NCI-H510A treated with DMSO at 0.1 percent for 48 hours (cell line): ENCODE data around the gene UGP2.
A peak's percentile ranks its signal among the peaks of the same experiment; 100 is the strongest.
"Not testable (repeated sequence)": the region's sequence is repeated elsewhere in the genome, so short reads cannot be mapped to it uniquely, and the experiment has no call there.

Source experiments
- DNase-seq: peaks from one replicate; lab custom pipeline; 2025; lab: John Stamatoyannopoulos, UW

UGP2 gene

DNA sequence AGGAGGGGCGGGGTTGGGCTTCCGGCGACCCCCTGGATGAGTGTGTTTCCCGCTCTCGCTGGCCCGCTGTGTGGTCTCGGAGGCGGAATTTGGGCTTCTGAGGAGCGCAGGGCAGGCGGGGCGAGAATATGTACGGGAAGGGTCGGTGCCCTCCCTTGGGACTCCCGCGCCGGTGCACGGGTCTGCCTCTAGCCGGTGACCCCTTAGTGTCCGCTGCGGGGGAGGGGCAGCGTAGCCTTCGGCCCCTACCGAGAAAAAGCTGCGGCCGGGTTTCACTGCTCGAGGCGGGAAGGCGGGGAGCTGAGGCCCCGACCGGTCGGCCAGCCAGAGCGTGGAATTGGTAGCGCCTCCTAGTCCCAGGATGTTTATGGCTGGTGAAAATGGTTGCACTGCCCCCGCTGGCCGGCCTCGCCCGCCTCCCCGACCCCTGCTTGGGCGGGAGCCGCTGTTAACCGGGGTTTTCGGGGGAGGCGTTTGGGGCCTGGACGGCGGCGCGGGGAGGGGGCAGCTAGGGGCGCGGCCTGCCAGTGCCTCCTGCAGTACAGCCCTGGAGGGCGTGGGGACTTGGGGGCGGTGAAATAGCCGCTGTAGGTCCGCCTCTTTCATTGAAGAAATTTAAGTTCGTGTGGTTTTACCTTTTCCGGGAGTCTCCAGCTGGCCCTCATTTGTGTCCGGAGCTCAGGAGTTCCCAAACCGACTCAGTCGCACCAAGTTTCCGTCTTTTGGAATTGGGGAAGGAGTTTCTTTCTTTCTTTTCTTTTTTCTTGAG lies at the start of gene UGP2:
Gene UGP2, plus strand, starts transcription at position 643 of the 769 bp plus-strand sequence. CDS start 290 bp downstream, outside the sequence.
- DNase-seq, result peak; percentile 84

DNA sequence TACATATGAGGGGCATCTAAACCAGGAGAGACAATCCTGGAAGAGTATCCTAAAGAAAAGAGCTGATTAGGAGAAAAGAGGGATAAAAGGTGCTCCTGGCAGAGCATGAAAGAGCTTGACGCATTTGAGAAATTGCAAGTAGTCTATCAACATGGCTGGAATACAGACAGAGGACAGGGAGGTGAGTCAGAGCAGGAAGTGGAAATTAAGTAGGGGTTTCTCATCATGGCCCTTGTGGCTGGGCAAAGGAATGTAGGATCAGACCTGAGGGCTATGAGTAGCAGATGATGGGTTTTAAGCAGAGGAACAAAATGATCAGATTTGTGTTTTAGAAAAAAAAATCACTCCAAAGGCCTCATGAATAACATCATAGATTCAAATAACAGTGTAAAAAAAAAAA lies 49.2 kb upstream of the UGP2 start:
- no peak for DNase-seq

DNA sequence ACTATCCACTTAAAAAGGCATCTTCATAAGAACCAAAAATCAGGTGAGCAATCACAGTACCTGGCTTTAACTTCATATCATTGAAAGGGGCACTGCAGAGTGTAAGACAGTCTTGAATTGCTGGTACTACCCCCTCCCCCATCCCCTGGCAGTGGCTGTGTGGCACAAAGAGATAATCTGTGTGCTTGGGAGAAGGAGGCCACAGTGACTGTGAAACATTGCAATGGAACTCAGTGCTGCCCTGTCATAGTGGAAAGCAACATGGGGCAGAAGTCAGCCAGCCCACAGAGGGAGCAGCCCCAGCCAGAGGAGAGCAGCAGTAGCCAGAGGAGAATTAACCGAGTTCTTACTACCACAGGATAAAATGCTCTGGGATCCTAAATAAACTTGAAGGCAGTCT lies 45.3 kb upstream of the UGP2 start:
- no peak for DNase-seq

DNA sequence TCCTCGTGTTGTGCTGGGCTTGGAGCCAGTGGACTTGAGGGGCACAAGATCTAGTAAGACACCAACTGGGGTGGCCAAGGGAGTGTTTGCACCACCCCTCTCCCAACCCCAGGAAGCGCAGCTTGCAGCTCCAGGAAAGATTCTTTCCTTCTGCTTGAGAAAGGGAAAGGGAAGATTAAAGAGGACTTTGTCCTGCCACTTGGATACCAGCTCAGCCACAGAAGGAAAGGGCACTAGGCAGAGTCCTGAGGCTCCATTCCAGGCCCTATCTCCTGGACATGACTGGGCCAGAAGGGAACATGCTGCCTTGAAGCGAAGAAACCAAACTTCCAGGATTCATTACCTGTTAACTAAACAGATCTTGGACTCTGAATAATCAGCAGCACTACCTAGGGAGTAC lies 44.9 kb upstream of the UGP2 start:
- DNase-seq, result no peak

DNA sequence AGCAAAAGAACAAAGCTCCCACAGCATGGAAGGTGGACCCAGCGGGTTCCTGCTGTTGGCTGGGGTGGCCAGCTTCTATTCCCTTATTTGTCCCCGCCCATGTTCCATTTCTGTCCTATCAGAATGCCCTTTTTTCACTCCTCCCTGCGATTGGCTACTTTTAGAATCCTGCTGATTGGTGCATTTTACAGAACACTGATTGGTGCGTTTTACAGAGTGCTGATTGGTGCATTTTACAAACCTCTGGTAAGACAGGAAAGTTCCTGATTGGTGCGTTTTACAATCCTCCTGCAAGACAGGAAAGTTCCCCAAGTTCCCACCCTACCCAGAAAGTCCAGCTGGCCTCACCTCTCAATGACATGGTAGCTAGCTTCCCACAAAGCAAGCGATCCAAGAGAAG lies 40.2 kb upstream of the UGP2 start:
- no peak for DNase-seq

DNA sequence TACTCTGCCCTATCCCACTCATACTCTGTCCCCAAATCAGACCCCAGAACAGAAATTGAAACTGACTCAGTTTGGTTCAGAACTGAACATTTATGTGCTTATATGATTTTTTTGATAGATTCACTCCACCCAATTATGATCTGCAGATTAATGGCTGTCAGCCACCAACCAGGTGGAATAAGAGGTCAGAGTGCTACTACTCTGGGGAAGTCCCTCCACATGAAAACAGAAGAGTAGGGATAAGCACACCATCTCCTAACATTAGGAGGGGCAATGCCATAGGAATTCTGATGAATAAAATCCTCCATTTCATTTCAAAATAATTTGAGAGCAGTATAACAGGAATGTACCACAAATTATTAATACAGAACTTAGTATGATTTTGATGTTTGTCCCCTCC lies 36.3 kb upstream of the UGP2 start:
- DNase-seq, result no peak

DNA sequence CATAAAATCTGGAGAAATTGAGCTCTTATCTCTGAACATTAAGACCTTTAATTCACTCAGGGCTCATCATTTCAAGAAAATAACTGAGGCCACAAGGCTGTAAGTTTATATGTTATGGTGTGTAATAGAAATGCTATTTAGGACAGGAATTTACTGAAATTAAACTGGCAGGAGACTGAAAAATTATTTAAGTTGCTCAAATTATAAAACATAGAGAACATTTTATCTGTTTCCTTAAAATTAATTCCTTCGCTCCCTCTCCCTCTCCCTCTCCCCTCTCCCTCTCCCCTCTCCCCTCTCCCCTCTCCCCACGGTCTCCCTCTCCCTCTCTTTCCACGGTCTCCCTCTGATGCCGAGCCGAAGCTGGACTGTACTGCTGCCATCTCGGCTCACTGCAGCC lies 33.7 kb upstream of the UGP2 start:
- DNase-seq, result not testable (repeated sequence)

DNA sequence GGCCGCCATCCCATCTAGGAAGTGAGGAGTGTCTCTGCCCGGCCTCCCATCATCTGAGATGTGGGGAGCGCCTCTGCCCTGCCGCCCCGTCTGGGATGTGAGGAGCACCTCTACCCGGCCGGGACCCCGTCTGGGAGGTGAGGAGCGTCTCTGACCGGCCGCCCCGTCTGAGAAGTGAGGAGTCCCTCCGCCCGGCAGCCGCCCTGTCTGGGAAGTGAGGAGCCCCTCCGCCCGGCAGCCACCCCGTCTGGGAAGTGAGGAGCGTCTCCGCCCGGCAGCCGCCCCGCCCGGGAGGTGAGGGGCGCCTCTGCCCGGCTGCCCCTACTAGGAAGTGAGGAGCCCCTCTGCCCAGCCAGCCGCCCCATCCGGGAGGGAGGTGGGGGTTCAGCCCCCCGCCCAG lies 32.8 kb upstream of the UGP2 start:
- DNase-seq, result not testable (repeated sequence)

DNA sequence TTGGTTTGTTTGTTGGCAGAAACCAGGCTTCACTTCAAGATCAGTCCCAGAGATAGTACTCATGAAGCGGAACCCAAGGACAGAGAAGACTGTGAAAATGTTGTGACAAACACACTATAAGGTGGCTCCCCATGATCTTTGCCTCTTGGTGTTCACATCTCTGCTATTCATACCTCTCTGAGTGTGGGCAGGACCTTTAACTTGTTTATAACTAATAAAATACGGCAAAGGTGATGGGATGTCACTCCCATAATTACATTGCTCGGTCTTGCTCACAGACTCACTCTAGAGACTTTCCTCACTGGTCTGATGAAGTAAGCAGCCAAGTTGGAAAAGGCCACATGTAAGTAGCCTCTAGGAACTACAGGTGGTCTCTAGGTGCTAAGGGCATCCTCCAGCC lies 30.6 kb upstream of the UGP2 start:
- DNase-seq, result no peak

DNA sequence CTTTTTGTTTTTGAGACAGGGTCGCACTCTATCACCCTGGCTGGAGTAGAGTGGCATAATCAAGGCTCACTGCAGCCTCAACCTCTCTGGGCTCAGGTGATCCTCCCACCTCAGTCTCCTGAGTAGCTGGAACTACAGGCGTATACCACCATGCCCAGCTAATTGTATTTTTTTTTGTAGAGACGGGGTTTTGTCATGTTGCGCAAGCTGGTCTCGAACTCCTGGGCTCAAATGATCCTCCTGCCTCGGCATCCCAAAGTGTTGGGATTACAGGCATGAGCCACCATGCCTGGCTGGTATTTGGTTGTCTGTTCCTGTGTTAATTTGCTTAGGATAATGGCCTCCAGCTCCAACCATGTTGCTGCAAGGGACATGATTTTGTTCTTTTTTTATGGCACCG lies 29.8 kb upstream of the UGP2 start:
- DNase-seq, result not testable (repeated sequence)

DNA sequence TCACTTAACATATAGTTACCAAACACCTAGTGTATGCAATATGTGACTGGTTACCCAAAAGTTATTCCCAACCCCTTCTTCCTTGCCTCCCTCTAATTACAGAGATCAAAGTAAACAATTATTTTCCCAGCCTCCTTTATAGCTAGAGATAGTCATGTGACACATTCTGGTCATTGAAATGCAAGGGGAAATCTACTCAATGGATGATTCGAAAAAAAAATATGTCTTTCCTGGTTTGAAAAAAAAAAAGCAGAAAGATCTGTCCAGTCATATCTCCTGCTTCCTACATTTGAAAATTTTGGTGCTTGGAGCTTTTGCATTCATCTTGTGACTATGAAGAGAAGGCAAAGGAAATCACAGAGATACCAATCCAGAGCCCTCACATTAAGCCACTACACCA lies 27.6 kb upstream of the UGP2 start:
- DNase-seq, result no peak

DNA sequence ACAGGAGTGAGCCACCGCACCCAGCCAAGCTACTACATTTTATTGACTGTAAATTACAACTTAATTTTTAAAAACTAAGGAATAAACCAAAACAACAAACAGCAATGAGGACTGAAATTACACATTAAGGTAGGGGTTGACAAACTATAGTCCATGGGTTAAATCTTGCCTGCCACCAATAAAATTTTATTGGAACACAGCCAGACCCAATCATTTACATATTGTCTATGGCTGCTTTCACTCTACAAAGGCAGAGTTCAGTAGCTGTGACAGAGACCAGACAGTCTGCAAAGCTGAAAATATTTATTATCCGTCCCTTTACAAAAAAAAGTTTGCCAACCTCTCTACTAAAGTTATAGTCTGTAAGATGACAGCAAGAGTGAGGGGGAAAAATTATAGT lies 24.3 kb upstream of the UGP2 start:
- DNase-seq, result no peak

DNA sequence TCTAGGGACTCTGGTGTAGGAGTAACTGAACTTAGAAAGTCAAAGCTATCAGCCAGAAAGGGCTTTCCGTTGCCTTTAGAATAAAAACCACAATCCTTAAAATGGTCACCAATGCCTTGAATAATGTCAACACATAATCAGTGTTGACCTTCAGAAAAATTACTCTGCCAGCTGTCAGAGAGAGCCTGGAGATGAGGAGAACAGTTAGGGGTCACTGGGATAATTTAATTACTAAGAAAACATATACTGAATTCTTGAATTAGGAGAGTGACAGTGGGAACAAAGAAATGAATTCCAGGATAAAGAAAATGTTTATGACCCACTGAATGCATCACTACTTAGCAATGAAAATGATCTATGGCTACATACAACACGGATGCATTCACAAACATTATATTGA lies 23.4 kb upstream of the UGP2 start:
- DNase-seq, result no peak

DNA sequence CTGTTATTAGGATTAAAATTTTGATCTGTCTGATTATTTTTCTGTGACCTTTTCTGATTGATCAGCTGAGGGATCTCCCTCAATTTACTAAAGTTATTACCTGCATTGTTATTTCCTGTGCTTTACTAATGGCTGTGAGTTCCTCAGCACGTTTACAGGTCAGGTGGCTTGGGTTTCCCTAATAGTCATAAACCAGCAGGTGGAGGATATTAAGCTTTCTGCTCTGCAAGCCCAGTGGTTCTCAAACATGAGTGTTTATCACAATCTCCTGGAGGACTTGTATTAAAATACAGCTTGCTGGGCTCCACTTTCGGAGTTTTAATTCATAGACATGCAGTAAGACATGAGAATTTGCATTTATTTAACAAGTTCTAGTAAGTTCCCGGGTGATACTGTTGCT lies 22.4 kb upstream of the UGP2 start:
- DNase-seq, result peak; percentile 66

DNA sequence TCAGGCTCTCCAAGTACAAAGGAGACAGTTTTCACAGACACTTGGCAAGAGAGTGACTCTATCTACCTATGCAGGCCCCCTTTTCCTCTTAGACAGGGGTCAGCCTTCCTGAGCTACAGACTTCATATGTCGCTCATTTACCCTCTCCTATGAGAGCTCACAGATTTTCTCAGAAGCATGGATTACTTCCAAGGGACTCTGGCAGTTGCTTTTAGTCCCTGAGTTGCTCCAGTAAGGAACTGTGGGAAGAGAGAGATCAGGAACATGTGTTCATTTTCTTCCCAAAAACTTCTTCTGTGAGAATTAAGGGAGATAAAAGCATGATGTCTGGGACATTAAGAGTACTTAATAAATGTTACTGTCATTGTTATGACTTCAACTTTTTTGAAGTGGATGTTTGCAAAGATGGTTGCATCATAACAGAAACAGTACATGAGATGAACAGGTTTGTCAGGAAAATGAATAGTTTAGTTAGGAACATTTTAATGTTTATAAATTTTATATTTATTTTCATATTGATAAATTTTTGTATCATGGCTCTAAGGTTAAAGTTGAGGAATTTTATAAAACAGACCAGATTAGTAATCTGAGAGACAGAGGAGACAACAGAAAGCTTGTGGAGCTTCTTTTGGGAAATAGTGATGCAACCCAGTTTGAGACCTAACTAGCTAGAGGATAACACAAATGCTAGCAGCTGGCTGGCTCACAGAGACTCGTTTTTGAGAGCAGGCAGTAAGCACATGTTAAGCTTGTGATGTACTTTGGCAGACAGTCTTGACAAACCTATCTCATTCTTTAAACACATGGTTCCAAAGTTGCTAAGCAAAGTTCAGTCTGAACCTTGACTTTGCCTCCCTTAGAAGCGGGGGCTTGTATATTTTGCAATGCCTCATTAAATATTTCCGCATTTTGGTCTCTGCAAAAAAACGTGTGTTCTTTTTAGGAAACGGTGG lies 21.7 kb upstream of the UGP2 start:
- DNase-seq, result peak; percentile 16

DNA sequence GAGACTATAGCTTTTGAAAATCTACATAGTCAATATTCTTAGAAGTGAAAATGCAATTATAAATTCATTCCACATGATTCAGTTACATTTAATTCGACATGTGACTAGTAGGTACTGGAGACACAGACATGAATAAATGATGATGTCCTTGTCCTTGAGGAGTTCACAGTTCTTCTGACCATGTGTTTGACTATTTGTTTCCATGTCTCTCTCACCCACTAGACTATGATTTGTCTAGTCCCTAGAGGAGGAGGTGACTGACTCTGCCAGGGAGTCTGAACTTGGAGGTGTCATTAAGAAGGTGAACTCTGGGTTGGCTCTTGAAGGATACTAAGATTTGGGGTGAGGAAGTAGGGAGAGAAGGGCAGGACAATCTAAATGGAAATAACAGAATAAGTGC lies 20.7 kb upstream of the UGP2 start:
- DNase-seq, result no peak

DNA sequence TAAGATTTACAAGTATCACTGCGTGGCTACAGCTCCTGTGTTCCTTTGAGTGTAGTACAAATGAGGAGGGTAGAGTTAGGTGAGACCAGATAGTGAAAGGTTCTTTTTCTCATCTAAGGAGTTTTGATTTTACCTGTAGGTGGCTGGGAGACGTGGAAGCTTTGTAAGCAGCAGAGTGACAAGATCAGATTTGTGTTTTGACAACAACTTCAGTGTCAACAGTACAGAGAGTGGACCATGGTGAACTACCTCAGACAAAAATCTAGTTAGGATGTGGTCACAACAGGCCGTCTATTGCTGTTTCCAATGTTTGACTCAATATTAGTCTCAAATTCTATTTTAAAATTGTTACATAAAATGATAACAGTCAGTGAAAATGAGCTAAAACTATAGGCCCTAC lies 20.3 kb upstream of the UGP2 start:
- no peak for DNase-seq

DNA sequence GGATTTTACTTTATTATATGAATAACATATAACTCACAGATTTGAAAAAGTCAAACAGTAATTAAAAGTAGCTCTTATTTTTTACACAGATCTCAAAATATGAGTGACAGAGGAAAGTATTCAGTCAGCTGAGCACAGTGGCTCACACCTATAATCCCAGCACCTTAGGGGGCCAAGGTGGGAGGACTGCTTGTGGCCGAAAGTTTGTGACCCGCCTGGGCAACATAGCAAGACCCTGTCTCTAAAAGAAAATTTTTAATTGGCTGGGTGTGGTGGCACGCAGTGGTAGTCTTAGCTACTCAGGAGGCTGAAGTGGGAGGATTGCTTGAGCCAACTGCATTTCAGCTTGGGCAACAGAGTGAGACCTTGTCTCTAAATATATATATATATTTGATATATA lies 19.2 kb upstream of the UGP2 start:
- no peak for DNase-seq

DNA sequence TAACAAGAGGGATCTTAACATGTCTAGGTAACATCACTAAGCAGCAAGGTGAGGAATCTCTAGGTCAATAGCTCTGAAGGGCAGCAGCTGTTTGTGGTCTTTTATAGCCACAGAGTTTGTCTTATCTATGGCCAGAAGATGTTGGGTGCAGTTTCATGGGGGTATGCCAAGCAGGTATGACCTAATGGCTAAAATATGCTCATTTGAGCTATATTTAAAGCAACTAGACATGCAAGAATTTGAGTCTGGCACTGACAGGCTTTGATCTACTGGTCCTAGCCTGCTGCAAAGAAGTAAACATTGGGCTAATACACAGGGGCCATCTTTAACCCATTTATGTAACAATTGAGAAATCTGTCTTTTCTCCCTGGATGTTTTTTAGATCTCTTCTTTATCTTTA lies 13.9 kb upstream of the UGP2 start:
- DNase-seq, result no peak

DNA sequence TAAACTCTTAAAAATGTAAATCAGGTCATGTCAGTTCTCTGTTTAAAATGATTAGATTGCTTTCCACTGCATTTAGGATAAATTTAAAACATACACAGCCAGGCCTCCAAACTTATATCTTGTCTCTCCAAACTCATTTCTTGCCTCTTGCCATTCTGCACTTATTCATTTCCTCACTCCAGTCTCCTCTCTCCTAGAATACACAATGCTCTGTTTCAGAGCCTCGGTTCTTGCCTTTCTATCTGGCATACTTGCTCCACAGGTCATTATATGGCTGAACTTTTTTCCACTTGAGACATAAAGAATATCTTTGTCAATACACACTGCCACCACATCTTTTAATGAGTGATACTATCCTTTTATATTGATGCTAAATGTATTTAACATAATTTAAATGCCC lies 10.5 kb upstream of the UGP2 start:
- no peak for DNase-seq

DNA sequence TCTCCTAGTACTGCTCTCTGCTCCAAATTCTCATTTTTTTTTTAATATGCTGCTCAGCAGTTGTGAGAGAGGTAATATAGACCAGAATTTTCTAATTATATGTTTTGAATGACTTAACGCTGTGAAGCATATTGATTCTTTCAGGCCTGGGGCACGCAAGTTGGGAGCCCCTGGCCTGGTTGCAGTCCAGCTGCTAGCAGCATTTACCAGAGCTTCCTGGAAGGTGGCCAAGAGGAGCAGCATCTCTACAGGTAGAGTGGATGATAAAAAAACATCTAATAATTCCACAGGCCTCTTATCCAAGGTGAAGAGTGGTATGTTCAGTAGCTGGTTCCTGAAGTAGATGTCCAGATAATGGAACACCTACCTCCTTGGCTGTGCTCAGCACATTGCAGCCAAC lies 7.3 kb upstream of the UGP2 start:
- peak; percentile 93 for DNase-seq

DNA sequence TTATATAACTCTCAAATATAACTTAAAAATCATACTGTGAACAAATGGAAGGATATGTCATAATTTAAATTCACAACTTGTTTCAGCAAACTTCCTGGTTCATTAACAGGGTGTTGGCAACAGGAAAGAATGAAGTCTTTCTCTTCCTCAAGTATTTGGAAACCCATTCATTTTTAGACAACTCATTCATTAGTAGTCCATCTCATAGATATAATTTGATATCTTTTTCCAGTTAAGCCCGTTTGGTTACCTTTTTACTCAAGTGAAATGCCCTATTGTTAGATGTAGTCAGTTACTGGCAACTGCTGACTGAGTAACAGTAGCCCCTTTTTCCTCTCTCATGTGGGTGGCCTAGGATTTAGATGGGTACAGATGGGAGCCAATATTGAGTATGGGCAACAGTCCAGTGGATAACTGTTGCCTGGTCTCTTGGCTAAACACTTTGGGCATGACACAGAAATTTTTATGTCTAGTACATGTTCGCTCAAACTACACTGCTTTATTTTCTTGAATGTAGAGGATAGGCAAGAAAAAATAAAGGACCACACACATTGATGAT lies 4.6 kb upstream of the UGP2 start:
- DNase-seq, result no peak
